Osteocyte (in vitro differentiated cells): ENCODE measurements around the gene ATP1B1. TPM values are rescaled to one million over a fixed set of nuclear protein-coding genes. Genes with fewer than 3 reads are reported as not detected.

ENCODE experiments used
- DNase-seq: peaks from one replicate; pipeline ENCODE4 v3.0.0; 2021; ENCODE audit warnings: mixed read lengths; ENCODE audit not compliant: unreplicated experiment; ENCODE audit errors: extremely low spot score
- H3K27ac Mint-ChIP-seq: one replicate; pipeline ENCODE4 v1.8.0; 2021; ENCODE audit warnings: mild to moderate bottlenecking, mixed read lengths; ENCODE audit not compliant: unreplicated experiment
- H3K27me3 Mint-ChIP-seq: one replicate; pipeline ENCODE4 v1.8.0; 2021; ENCODE audit warnings: mixed read lengths; ENCODE audit not compliant: unreplicated experiment
- H3K36me3 Mint-ChIP-seq: one replicate; pipeline ENCODE4 v1.8.0; 2021; ENCODE audit warnings: mixed read lengths; ENCODE audit not compliant: unreplicated experiment
- H3K4me1 Mint-ChIP-seq: one replicate; pipeline ENCODE4 v1.8.0; 2021; ENCODE audit warnings: mixed read lengths; ENCODE audit not compliant: unreplicated experiment
- H3K4me3 Mint-ChIP-seq: one replicate; pipeline ENCODE4 v1.8.0; 2021; ENCODE audit warnings: mild to moderate bottlenecking, moderate library complexity, mixed read lengths; ENCODE audit not compliant: unreplicated experiment
- H3K9me3 Mint-ChIP-seq: one replicate; pipeline ENCODE4 v1.8.0; 2021; ENCODE audit warnings: mixed read lengths; ENCODE audit not compliant: unreplicated experiment
- CTCF ChIP-seq: fragments of 200-600 bp; sonication (generic); IDR thresholded peaks from 2 replicates; pipeline ENCODE4 v1.5.0; 2021; ENCODE audit warnings: antibody characterized with exemption, mild to moderate bottlenecking, moderate library complexity
- long read RNA-seq: library from polyadenylated mRNA; unstranded; transcript quantifications from one replicate; pipeline ENCODE4 v2.0.0, GENCODE V29; 2021
- total RNA-seq: library from RNA; stranded (reverse); gene quantifications from 2 replicates; pipeline ENCODE4 v1.2.1, GENCODE V29; 2021

Gene ATP1B1
- total RNA-seq, result 42.0 and 45.5 TPM in 2 replicates
- long read RNA-seq, transcript ATP1B1-201 (6 exons, 1,883 nt), result major isoform, 38 of 43 reads
- long read RNA-seq, partial matches to known transcripts, result 3 of 43 reads
- long read RNA-seq, other reads (novel, unspliced or antisense), result 2 of 43 reads

GRCh38 chr1:169106095-169106920 lies at the start of gene ATP1B1:
ATP1B1 (plus strand) TSS chr1:169106690; CDS start chr1:169106830, 140 bp downstream.
- peak; percentile 66 for TF ChIP-seq CTCF
- Mint-ChIP-seq H3K4me3 (peak within 1 kb of the TSS; percentile 85), H3K27ac (peak within 1 kb of the TSS; percentile 90), H3K9me3 (no peaks in the 10 kb centered on the region), H3K4me1 (peaks cover 47% of the 10 kb centered on the region), H3K36me3 (no peaks in the 10 kb centered on the region), H3K27me3 (no peaks in the 10 kb centered on the region)
- peak; percentile 95 for DNase-seq

DNA sequence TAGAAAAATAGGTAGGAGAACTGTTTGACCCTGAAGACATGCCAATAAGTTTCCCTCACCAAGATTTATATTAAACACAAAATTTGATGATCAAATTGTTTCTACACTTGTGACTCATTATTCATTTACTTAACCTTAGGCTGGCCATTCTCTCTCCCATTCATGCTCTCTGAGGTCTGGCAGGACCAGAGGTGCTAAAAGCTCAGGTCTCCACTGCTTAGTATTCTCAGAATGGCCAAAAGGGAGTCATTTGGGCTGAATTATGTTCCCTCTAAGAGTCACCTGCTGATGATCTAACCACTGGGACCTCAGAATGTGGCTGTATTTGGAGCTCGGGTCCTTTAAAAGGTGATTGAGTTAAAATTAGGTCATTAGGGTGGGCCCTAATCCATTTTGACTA lies 47.1 kb upstream of the ATP1B1 start:
- no peak for DNase-seq
- H3K27ac Mint-ChIP-seq, result no peak overlapping the region
- H3K4me1 Mint-ChIP-seq, result no peaks in the 10 kb centered on the region
- H3K27me3 Mint-ChIP-seq, result peaks cover 10% of the 10 kb centered on the region
- H3K36me3 Mint-ChIP-seq, result no peaks in the 10 kb centered on the region
- H3K9me3 Mint-ChIP-seq, result peaks cover 2% of the 10 kb centered on the region
- TF ChIP-seq CTCF, result no peak
- H3K4me3 Mint-ChIP-seq, result no peak overlapping the region

DNA sequence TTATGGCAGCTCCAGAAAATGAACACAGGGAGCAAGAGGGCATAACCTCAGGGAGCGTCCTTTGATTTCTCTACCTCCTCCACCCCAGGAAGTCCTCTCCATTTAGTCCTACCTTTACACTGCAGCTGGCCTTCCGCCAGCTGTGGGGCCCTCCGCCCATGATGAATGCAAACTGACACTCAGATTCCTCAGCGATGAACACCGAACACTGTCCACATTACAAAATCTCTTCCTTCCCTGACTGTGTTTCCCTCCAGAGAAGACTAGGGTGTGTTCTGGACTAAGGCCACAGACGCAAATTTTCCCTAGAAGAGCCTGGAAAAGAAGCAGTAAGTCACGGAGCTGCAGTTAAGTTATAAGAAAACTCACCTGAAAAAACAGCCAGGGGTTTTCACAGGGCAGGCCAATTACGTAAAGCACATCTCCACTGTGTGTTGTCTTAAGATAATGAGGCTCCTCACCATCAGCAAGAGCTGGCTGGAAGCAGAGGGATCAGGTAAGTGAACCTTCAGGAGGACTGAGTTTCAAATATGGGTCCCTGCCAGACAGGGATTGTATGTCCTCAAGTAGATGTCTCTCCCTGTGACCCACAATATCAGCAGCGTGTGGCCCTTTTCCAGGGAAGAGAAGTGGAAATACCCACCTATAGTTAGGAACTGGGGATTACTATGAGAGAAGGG lies 46.3 kb upstream of the ATP1B1 start:
- Mint-ChIP-seq H3K9me3 (peaks cover 7% of the 10 kb centered on the region), H3K27me3 (peaks cover 10% of the 10 kb centered on the region), H3K27ac (no peak overlapping the region), H3K4me1 (no peaks in the 10 kb centered on the region), H3K4me3 (no peak overlapping the region), H3K36me3 (no peaks in the 10 kb centered on the region)
- no peak for TF ChIP-seq CTCF
- DNase-seq, result no peak

- H3K9me3 Mint-ChIP-seq, result peaks cover 13% of the 10 kb centered on the region
- peaks cover 4% of the 10 kb centered on the region for H3K27me3 Mint-ChIP-seq
- no peak overlapping the region for H3K4me3 Mint-ChIP-seq
- no peaks in the 10 kb centered on the region for H3K36me3 Mint-ChIP-seq
- H3K27ac Mint-ChIP-seq, result no peak overlapping the region
- no peak for DNase-seq
- no peaks in the 10 kb centered on the region for H3K4me1 Mint-ChIP-seq
- no peak for TF ChIP-seq CTCF
Observed at GRCh38 chr1:169060919-169061639, 45.4 kb upstream of the ATP1B1 start.
